Measurements from ENCODE around the gene ZNF19.

ZNF19 gene

GRCh38 chr16:71489122-71489521 lies at the start of gene ZNF19:
Gene ZNF19 (minus strand): TSS chr16:71489324. CDS start chr16:71482114, 7,210 bp downstream.
- TF ChIP-seq JUND (IDR thresholded peaks at IDR 0.05; ENCODE audit: low read depth): no peak
- DNase-seq (ENCODE audit: low read depth in 1 of 2, low spot score in 1 of 2): no peak
- in situ Hi-C loops (cut with HindIII; ENCODE audit: low pct_unique_long_range_greater_than_20kb, low sequenced_read_pairs): no loop called here

- peak; percentile 68 to 82 for DNase-seq (ENCODE audit: low read depth in 1 of 2, low spot score in 1 of 2)
- TF ChIP-seq JUND (IDR thresholded peaks at IDR 0.05; ENCODE audit: low read depth): no peak
- in situ Hi-C loops (cut with HindIII; ENCODE audit: low pct_unique_long_range_greater_than_20kb, low sequenced_read_pairs): no loop called here
These were observed 48.5 kb upstream of the ZNF19 start for GRCh38 chr16:71537643-71538042.

GRCh38 chr16:71536752-71537499 lies 47.8 kb upstream of the ZNF19 start:
- TF ChIP-seq JUND (IDR thresholded peaks at IDR 0.05; ENCODE audit: low read depth): no peak
- in situ Hi-C loops (cut with HindIII; ENCODE audit: low pct_unique_long_range_greater_than_20kb, low sequenced_read_pairs): no loop called here

GRCh38 chr16:71532366-71532765 lies 43.2 kb upstream of the ZNF19 start:
- TF ChIP-seq JUND (IDR thresholded peaks at IDR 0.05; ENCODE audit: low read depth): no peak
- in situ Hi-C loops (cut with HindIII; ENCODE audit: low pct_unique_long_range_greater_than_20kb, low sequenced_read_pairs): no loop called here
- DNase-seq (ENCODE audit: low read depth in 1 of 2, low spot score in 1 of 2): no peak

More at GRCh38 chr16:71536752-71537499, 47.8 kb upstream of the ZNF19 start:
- no peak for DNase-seq (ENCODE audit: low read depth in 1 of 2, low spot score in 1 of 2)

GRCh38 chr16:71528863-71529262 lies 39.7 kb upstream of the ZNF19 start:
- in situ Hi-C loops (cut with HindIII; ENCODE audit: low pct_unique_long_range_greater_than_20kb, low sequenced_read_pairs): no loop called here
- no peak for DNase-seq (ENCODE audit: low read depth in 1 of 2, low spot score in 1 of 2)
- TF ChIP-seq JUND (IDR thresholded peaks at IDR 0.05; ENCODE audit: low read depth): no peak

- no peak for TF ChIP-seq JUND (IDR thresholded peaks at IDR 0.05; ENCODE audit: low read depth)
- in situ Hi-C loops (cut with HindIII; ENCODE audit: low pct_unique_long_range_greater_than_20kb, low sequenced_read_pairs): no loop called here
- no peak for DNase-seq (ENCODE audit: low read depth in 1 of 2, low spot score in 1 of 2)
These were observed 39.1 kb upstream of the ZNF19 start for GRCh38 chr16:71528257-71528656.

- in situ Hi-C loops (cut with HindIII; ENCODE audit: low pct_unique_long_range_greater_than_20kb, low sequenced_read_pairs): no loop called here
- TF ChIP-seq JUND (IDR thresholded peaks at IDR 0.05; ENCODE audit: low read depth): no peak
These were observed 37.0 kb upstream of the ZNF19 start, which contains the start of gene CHST4 for GRCh38 chr16:71526111-71526631. Gene CHST4 (plus strand): TSS chr16:71526426. CDS start chr16:71536678, 10,252 bp downstream.

GRCh38 chr16:71524566-71525553 lies 35.7 kb upstream of the ZNF19 start:
- TF ChIP-seq JUND (IDR thresholded peaks at IDR 0.05; ENCODE audit: low read depth): no peak
- in situ Hi-C loops (cut with HindIII; ENCODE audit: low pct_unique_long_range_greater_than_20kb, low sequenced_read_pairs): no loop called here
- DNase-seq (ENCODE audit: low read depth in 1 of 2, low spot score in 1 of 2): no peak

More at GRCh38 chr16:71526111-71526631, 37.0 kb upstream of the ZNF19 start, which contains the start of gene CHST4:
- peak in 1 of 2 experiments; percentile 28 for DNase-seq (ENCODE audit: low read depth in 1 of 2, low spot score in 1 of 2)

GRCh38 chr16:71520550-71520949 lies 31.4 kb upstream of the ZNF19 start:
- no peak for TF ChIP-seq JUND (IDR thresholded peaks at IDR 0.05; ENCODE audit: low read depth)
- in situ Hi-C loops (cut with HindIII; ENCODE audit: low pct_unique_long_range_greater_than_20kb, low sequenced_read_pairs): no loop called here
- peak; percentile 23 to 61 for DNase-seq (ENCODE audit: low read depth in 1 of 2, low spot score in 1 of 2)

GRCh38 chr16:71515026-71515425 lies 25.9 kb upstream of the ZNF19 start:
- in situ Hi-C loops (cut with HindIII; ENCODE audit: low pct_unique_long_range_greater_than_20kb, low sequenced_read_pairs): no loop called here
- no peak for DNase-seq (ENCODE audit: low read depth in 1 of 2, low spot score in 1 of 2)
- TF ChIP-seq JUND (IDR thresholded peaks at IDR 0.05; ENCODE audit: low read depth): no peak

- in situ Hi-C loops (cut with HindIII; ENCODE audit: low pct_unique_long_range_greater_than_20kb, low sequenced_read_pairs): no loop called here
- DNase-seq (ENCODE audit: low read depth in 1 of 2, low spot score in 1 of 2): no peak
- no peak for TF ChIP-seq JUND (IDR thresholded peaks at IDR 0.05; ENCODE audit: low read depth)
These were observed 25.4 kb upstream of the ZNF19 start for GRCh38 chr16:71514476-71514875.

- in situ Hi-C loops (cut with HindIII; ENCODE audit: low pct_unique_long_range_greater_than_20kb, low sequenced_read_pairs): no loop called here
- no peak for TF ChIP-seq JUND (IDR thresholded peaks at IDR 0.05; ENCODE audit: low read depth)
- DNase-seq (ENCODE audit: low read depth in 1 of 2, low spot score in 1 of 2): no peak
These were observed 24.2 kb upstream of the ZNF19 start for GRCh38 chr16:71513302-71513701.
